MCF 10A (cell line): ENCODE data around the gene KCNAB2. TPM values are rescaled to one million over a fixed set of nuclear protein-coding genes. Genes with fewer than 3 reads are reported as not detected.

Experiments
- BruUV-seq: library from RNA; stranded (reverse); fragments of 400-500 nt; replicated peaks from 2 replicates; lab custom pipeline; 2021; lab: Mats Ljungman, UMichigan
- CTCF ChIA-PET: fragments of 300-600 bp; sonication (Branson Sonifier 250); formaldehyde crosslinking; extraction: SDS; loops from one replicate; lab custom pipeline; 2021; ENCODE audit warnings: antibody characterized with exemption, inconsistent platforms; lab: Yijun Ruan, JAX
- POLR2A ChIA-PET: fragments of 300-600, 350-650 bp; sonication (Branson Sonifier 250); formaldehyde crosslinking; extraction: SDS; loops from one replicate; lab custom pipeline; 2020; ENCODE audit warnings: antibody characterized with exemption, inconsistent platforms; lab: Yijun Ruan, JAX
- DNase-seq: peaks from one replicate; pipeline ENCODE4 v3.0.0-alpha.2; 2018; ENCODE audit not compliant: unreplicated experiment
- H3K27ac Mint-ChIP-seq: one replicate; pipeline ENCODE4 v1.8.0; 2022; ENCODE audit warnings: mild to moderate bottlenecking, low read depth, mixed read lengths; ENCODE audit not compliant: unreplicated experiment
- H3K27me3 Mint-ChIP-seq: one replicate; pipeline ENCODE4 v1.8.0; 2022; ENCODE audit warnings: mixed read lengths; ENCODE audit not compliant: insufficient read depth, unreplicated experiment
- H3K36me3 Mint-ChIP-seq: one replicate; pipeline ENCODE4 v1.8.0; 2022; ENCODE audit warnings: mild to moderate bottlenecking, moderate library complexity, mixed read lengths; ENCODE audit not compliant: insufficient read depth, unreplicated experiment
- H3K4me1 Mint-ChIP-seq: one replicate; pipeline ENCODE4 v1.8.0; 2022; ENCODE audit warnings: mixed read lengths; ENCODE audit not compliant: insufficient read depth, unreplicated experiment
- H3K4me3 Mint-ChIP-seq: one replicate; pipeline ENCODE4 v1.8.0; 2022; ENCODE audit warnings: mild to moderate bottlenecking, moderate library complexity, mixed read lengths; ENCODE audit not compliant: unreplicated experiment
- H3K9me3 Mint-ChIP-seq: one replicate; pipeline ENCODE4 v1.8.0; 2022; ENCODE audit warnings: mixed read lengths; ENCODE audit not compliant: unreplicated experiment
- CTCF ChIP-seq: fragments of 200-600 bp; IDR thresholded peaks from one replicate; pipeline ENCODE4 v1.8.0; 2022; ENCODE audit warnings: antibody characterized with exemption, mild to moderate bottlenecking; ENCODE audit not compliant: unreplicated experiment
- intact Hi-C: fragments of 100-400 bp; cut with micrococcal nuclease; formaldehyde crosslinking; loops from 2 replicates; pipeline ENCODE4 v1.14.1; 2022
- total RNA-seq: library from RNA; stranded (reverse); gene quantifications from 2 replicates; pipeline ENCODE4 v1.2.3, GENCODE V29; 2022

Gene KCNAB2
- total RNA-seq, 1 experiment from 2014 or later: 11.8 TPM

- ChIA-PET POLR2A (interaction anchor here (0.6 to 1.2 kb wide), 2 partner anchors 16 to 340 kb away, joined by 3 read pairs; no protein-coding TSS in a partner anchor), CTCF (interaction anchor here (1.4 kb wide), 1 partner anchor 200 kb away, joined by 6 read pairs; no protein-coding TSS in a partner anchor)
- TF ChIP-seq CTCF: no peak
- no TSS peak for BruUV-seq
- DNase-seq: no peak
- H3K9me3 Mint-ChIP-seq: no peaks in the 10 kb centered on the region
- peak overlapping the region; percentile 11 for H3K27ac Mint-ChIP-seq
- peaks cover 4% of the 10 kb centered on the region for H3K36me3 Mint-ChIP-seq
- H3K4me1 Mint-ChIP-seq: no peaks in the 10 kb centered on the region
- H3K4me3 Mint-ChIP-seq: no peak overlapping the region
- H3K27me3 Mint-ChIP-seq: no peaks in the 10 kb centered on the region
- intact Hi-C loops: no loop called here
These were observed 1.1 kb upstream of the KCNAB2 start for GRCh38 chr1:6044481-6045109.

- no peak for DNase-seq
- BruUV-seq: no TSS peak
- ChIA-PET POLR2A (interaction anchor here (0.6 kb wide), 1 partner anchor 339 kb away, joined by 3 read pairs; no protein-coding TSS in a partner anchor), CTCF (no interaction called here)
- Mint-ChIP-seq H3K9me3 (no peaks in the 10 kb centered on the region), H3K4me3 (no peak overlapping the region), H3K36me3 (peaks cover 4% of the 10 kb centered on the region), H3K4me1 (no peaks in the 10 kb centered on the region), H3K27ac (no peak overlapping the region), H3K27me3 (no peaks in the 10 kb centered on the region)
- TF ChIP-seq CTCF: no peak
- intact Hi-C loops: no loop called here
These were observed 582 bp upstream of the KCNAB2 start for GRCh38 chr1:6045110-6045502.

- H3K27ac Mint-ChIP-seq: no peak overlapping the region
- intact Hi-C loops: no loop called here
- no peaks in the 10 kb centered on the region for H3K9me3 Mint-ChIP-seq
- H3K36me3 Mint-ChIP-seq: peaks cover 4% of the 10 kb centered on the region
- no TSS peak for BruUV-seq
- no peak for DNase-seq
- H3K4me3 Mint-ChIP-seq: no peak overlapping the region
- no peak for TF ChIP-seq CTCF
- no peaks in the 10 kb centered on the region for H3K27me3 Mint-ChIP-seq
- H3K4me1 Mint-ChIP-seq: no peaks in the 10 kb centered on the region
- ChIA-PET POLR2A (no interaction called here), CTCF (no interaction called here)
These were observed 591 bp downstream of the KCNAB2 start for GRCh38 chr1:6046279-6046678.

- ChIA-PET CTCF (interaction anchor here (0.6 to 1.9 kb wide), 4 partner anchors 15 to 137 kb away, joined by 3 to 6 read pairs (median 4); no protein-coding TSS in a partner anchor), POLR2A (no interaction called here)
- intact Hi-C loops: no loop called here
- no TSS peak for BruUV-seq
- TF ChIP-seq CTCF: no peak
- peaks cover 10% of the 10 kb centered on the region for H3K4me1 Mint-ChIP-seq
- no peak for DNase-seq
- H3K9me3 Mint-ChIP-seq: no peaks in the 10 kb centered on the region
- peaks cover 4% of the 10 kb centered on the region for H3K36me3 Mint-ChIP-seq
- no peak overlapping the region for H3K4me3 Mint-ChIP-seq
- H3K27me3 Mint-ChIP-seq: no peaks in the 10 kb centered on the region
- H3K27ac Mint-ChIP-seq: no peak overlapping the region
These were observed 2.6 kb downstream of the KCNAB2 start for GRCh38 chr1:6048179-6048867.
